CD4-positive, alpha-beta T cell treated with Interleukin-4 for 1 hour (primary cell): ENCODE data around the gene SRGAP1.
"Not testable (repeated sequence)": the region's sequence is repeated elsewhere in the genome, so short reads cannot be mapped to it uniquely, and the experiment has no call there.

Experiments
- DNase-seq, 2 donors: peaks; one replicate each; pipeline ENCODE4 v3.0.0-alpha.2; 2020 to 2022

SRGAP1 gene

GRCh38 chr12:64061868-64062375 is 217.4 kb downstream of the SRGAP1 start:
- no peak for DNase-seq

- DNase-seq = no peak
Observed at GRCh38 chr12:64063121-64063520, 218.6 kb downstream of the SRGAP1 start.

- DNase-seq = no peak
Observed at GRCh38 chr12:64064240-64064639, 219.7 kb downstream of the SRGAP1 start.

GRCh38 chr12:64064706-64065105 is 220.2 kb downstream of the SRGAP1 start:
- DNase-seq = no peak

GRCh38 chr12:64065881-64066451 is 221.5 kb downstream of the SRGAP1 start:
- DNase-seq = no peak

- DNase-seq = no peak
Observed at GRCh38 chr12:64066776-64067175, 222.3 kb downstream of the SRGAP1 start.

GRCh38 chr12:64070454-64070853 is 226.0 kb downstream of the SRGAP1 start:
- DNase-seq = no peak

- DNase-seq = no peak
Observed at GRCh38 chr12:64072916-64073575, 228.5 kb downstream of the SRGAP1 start.

- not testable (repeated sequence) for DNase-seq
Observed at GRCh38 chr12:64076565-64076964, 232.1 kb downstream of the SRGAP1 start.

GRCh38 chr12:64077922-64078321 is 233.4 kb downstream of the SRGAP1 start:
- no peak for DNase-seq

GRCh38 chr12:64080319-64081007 is 236.0 kb downstream of the SRGAP1 start:
- no peak for DNase-seq

- no peak for DNase-seq
Observed at GRCh38 chr12:64081008-64081404, 236.5 kb downstream of the SRGAP1 start.

GRCh38 chr12:64082116-64082515 is 237.6 kb downstream of the SRGAP1 start:
- no peak for DNase-seq

GRCh38 chr12:64082866-64083268 is 238.4 kb downstream of the SRGAP1 start:
- DNase-seq = no peak

GRCh38 chr12:64083285-64084210 is 239.0 kb downstream of the SRGAP1 start:
- no peak for DNase-seq

GRCh38 chr12:64085154-64085553 is 240.7 kb downstream of the SRGAP1 start:
- DNase-seq = no peak

- DNase-seq = no peak
Observed at GRCh38 chr12:64085996-64086395, 241.5 kb downstream of the SRGAP1 start.

- DNase-seq = no peak
Observed at GRCh38 chr12:64086946-64087345, 242.4 kb downstream of the SRGAP1 start.

- no peak for DNase-seq
Observed at GRCh38 chr12:64087761-64088160, 243.3 kb downstream of the SRGAP1 start.

GRCh38 chr12:64088431-64089349 is 244.2 kb downstream of the SRGAP1 start:
- DNase-seq = peak; percentile 10 to 38

GRCh38 chr12:64090047-64090446 is 245.5 kb downstream of the SRGAP1 start:
- DNase-seq = no peak

- DNase-seq = no peak
Observed at GRCh38 chr12:64091186-64091585, 246.7 kb downstream of the SRGAP1 start.
